Measurements from ENCODE around the gene GAREM1. TPM values are rescaled to one million over a fixed set of nuclear protein-coding genes. Genes with fewer than 3 reads are reported as not detected.

The GAREM1 gene
- total RNA-seq, 1 donor from 2014 or later = 8.7 TPM

DNA sequence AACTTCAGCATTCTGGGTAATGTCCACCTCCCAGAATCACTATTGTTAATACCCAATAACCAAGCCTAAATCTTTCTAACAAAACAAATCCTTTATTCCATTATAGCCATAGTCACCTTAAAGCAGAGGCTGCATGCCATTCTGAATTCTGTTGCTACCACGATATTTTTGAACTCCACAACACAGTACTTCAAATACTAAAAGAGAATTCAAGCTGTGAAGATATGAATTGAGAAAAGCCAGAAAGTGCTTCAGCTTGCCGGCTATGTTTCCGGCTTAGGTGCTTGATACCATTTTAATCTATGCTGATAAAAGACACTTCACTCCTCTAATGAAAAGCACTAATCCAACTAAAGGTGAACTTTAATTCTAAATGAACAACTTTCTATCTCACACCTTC is 41.3 kb downstream of the GAREM1 start:
- Mint-ChIP-seq H3K27ac (ENCODE audit: unreplicated experiment) (no peak overlapping the region), H3K9me3 (ENCODE audit: unreplicated experiment) (peaks cover 5% of the 10 kb centered on the region), H3K36me3 (ENCODE audit: unreplicated experiment) (no peaks in the 10 kb centered on the region), H3K27me3 (ENCODE audit: unreplicated experiment) (no peaks in the 10 kb centered on the region), H3K4me1 (ENCODE audit: low read depth, unreplicated experiment) (peaks cover 4% of the 10 kb centered on the region), H3K4me3 (ENCODE audit: unreplicated experiment) (no peak overlapping the region)
- TF ChIP-seq, protein P1, sequence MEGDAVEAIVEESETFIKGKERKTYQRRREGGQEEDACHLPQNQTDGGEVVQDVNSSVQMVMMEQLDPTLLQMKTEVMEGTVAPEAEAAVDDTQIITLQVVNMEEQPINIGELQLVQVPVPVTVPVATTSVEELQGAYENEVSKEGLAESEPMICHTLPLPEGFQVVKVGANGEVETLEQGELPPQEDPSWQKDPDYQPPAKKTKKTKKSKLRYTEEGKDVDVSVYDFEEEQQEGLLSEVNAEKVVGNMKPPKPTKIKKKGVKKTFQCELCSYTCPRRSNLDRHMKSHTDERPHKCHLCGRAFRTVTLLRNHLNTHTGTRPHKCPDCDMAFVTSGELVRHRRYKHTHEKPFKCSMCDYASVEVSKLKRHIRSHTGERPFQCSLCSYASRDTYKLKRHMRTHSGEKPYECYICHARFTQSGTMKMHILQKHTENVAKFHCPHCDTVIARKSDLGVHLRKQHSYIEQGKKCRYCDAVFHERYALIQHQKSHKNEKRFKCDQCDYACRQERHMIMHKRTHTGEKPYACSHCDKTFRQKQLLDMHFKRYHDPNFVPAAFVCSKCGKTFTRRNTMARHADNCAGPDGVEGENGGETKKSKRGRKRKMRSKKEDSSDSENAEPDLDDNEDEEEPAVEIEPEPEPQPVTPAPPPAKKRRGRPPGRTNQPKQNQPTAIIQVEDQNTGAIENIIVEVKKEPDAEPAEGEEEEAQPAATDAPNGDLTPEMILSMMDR (IDR thresholded peaks at IDR 0.05; ENCODE audit: partially characterized antibody, unreplicated experiment) = no peak
- DNase-seq = no peak

DNA sequence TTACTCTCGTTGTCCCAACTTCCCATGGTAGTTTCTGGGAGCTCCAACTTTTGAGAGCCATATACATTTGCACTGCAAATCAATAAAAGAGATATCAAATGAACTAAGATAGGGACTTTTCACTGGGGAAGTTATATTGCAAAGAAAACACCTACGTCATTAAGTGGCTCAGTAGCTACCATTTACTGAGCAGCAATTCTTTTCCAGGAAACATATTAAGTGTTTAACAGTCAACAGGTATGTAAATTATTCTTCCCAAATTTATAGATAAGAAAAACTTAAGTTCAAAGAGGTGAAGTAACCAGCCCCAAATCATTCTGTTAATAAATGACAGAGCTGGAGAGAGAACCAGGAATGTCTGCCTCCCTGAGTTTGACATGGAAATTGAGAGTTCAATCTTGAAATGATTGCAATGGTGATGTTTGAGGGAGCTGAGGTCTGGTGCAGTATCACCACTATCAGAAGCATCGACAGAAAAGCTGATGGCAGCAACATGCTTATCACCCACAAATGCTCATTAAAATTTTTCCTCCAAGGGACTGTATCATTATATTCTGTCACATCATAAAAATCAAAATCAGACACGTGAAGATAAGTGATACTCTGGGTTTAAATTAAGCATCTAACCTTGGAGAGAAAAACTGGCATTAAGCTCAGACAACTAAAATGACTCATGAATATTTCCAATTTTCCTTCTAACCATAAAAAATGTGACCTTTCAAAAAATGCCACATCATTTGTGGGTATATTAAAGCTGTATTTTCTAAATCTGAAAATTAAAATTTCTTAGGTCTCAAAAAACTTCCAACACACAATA is 43.4 kb downstream of the GAREM1 start:
- Mint-ChIP-seq H3K27ac (ENCODE audit: unreplicated experiment) (no peak overlapping the region), H3K9me3 (ENCODE audit: unreplicated experiment) (peaks cover 6% of the 10 kb centered on the region), H3K36me3 (ENCODE audit: unreplicated experiment) (no peaks in the 10 kb centered on the region), H3K4me3 (ENCODE audit: unreplicated experiment) (no peak overlapping the region), H3K4me1 (ENCODE audit: low read depth, unreplicated experiment) (peaks cover 6% of the 10 kb centered on the region), H3K27me3 (ENCODE audit: unreplicated experiment) (no peaks in the 10 kb centered on the region)
- no peak for DNase-seq
- TF ChIP-seq, protein P1 (IDR thresholded peaks at IDR 0.05; ENCODE audit: partially characterized antibody, unreplicated experiment) = no peak

DNA sequence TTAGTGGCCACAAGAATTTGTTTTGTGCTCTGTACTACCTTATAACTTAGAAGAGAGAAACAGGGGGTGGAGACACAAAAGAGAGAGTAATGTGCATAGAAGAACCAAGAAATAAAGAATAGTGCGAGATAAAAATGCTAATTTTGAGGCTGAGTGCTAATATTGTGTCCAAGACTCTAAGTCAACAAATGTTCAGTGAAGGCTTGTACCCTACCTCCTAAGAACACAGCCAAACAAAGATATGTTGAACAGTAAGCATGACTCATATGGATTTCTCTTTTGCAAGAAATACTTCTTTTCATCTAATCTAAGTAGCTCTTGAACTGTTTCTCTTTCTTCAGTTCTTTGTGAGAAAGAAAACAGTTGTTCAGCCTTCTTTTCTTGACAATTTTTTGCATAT is 45.2 kb downstream of the GAREM1 start:
- Mint-ChIP-seq H3K36me3 (ENCODE audit: unreplicated experiment) (no peaks in the 10 kb centered on the region), H3K27me3 (ENCODE audit: unreplicated experiment) (no peaks in the 10 kb centered on the region), H3K4me3 (ENCODE audit: unreplicated experiment) (no peak overlapping the region), H3K9me3 (ENCODE audit: unreplicated experiment) (peaks cover 4% of the 10 kb centered on the region), H3K27ac (ENCODE audit: unreplicated experiment) (no peak overlapping the region), H3K4me1 (ENCODE audit: low read depth, unreplicated experiment) (peaks cover 7% of the 10 kb centered on the region)
- no peak for DNase-seq
- TF ChIP-seq, protein P1 (IDR thresholded peaks at IDR 0.05; ENCODE audit: partially characterized antibody, unreplicated experiment) = no peak

DNA sequence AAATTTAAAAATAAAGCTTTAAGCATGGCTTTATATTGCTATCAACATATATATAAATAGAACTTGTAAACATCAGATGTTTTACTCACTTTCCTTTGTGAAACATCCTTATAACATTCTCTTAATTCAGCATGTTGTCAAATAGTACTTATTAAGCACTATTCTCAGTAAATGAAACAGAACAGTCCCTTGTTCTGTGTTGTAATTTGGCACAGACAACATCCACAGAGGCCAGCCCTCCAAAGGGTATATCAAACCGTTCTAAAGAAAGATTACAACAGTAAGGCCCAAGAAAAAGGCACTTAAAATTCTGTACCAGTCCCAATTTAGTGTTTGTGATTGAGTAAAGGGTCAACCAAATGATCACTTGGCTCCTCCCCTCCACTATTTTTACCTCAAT is 46.0 kb downstream of the GAREM1 start:
- DNase-seq = no peak
- Mint-ChIP-seq H3K4me1 (ENCODE audit: low read depth, unreplicated experiment) (peaks cover 7% of the 10 kb centered on the region), H3K36me3 (ENCODE audit: unreplicated experiment) (no peaks in the 10 kb centered on the region), H3K4me3 (ENCODE audit: unreplicated experiment) (no peak overlapping the region), H3K27me3 (ENCODE audit: unreplicated experiment) (no peaks in the 10 kb centered on the region), H3K27ac (ENCODE audit: unreplicated experiment) (no peak overlapping the region), H3K9me3 (ENCODE audit: unreplicated experiment) (peaks cover 1% of the 10 kb centered on the region)
- TF ChIP-seq, protein P1 (IDR thresholded peaks at IDR 0.05; ENCODE audit: partially characterized antibody, unreplicated experiment) = no peak

DNA sequence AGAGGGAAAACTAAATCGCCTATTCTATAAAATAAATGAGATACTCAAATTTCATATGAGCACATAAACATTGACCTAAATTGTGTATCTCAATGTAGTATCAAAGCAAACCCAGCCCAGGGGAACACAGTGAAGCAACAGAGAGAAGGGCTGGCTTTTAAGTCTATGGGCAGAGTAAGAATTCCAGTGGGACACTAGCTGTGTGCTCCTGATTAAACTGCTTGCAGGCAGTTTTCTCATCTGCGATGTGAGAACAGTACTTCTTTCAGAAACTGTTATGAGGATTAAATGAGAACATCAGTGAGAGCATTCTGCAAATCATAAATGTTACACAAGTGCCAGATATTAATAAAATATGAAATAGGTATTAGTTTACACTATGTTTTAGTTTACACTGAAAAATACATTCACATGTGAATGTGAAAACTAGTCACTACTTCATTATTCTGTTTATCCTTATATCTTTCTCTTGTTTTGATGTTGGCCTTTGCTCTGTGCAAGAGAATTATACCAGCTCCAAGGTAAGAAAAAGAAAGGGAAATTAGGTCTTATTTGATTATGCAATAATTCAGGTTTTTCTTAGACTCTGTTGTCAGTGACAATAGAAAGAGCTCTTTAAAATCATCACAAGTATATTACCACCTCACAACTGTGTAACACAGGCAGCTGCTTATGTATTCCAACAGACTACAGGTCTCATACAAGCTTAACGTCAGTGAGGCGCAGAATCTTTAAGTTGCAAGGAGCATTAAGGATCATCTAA is 47.5 kb downstream of the GAREM1 start:
- Mint-ChIP-seq H3K36me3 (ENCODE audit: unreplicated experiment) (no peaks in the 10 kb centered on the region), H3K27ac (ENCODE audit: unreplicated experiment) (no peak overlapping the region), H3K27me3 (ENCODE audit: unreplicated experiment) (no peaks in the 10 kb centered on the region), H3K9me3 (ENCODE audit: unreplicated experiment) (peaks cover 1% of the 10 kb centered on the region), H3K4me1 (ENCODE audit: low read depth, unreplicated experiment) (peaks cover 7% of the 10 kb centered on the region), H3K4me3 (ENCODE audit: unreplicated experiment) (no peak overlapping the region)
- DNase-seq = no peak
- TF ChIP-seq, protein P1 (IDR thresholded peaks at IDR 0.05; ENCODE audit: partially characterized antibody, unreplicated experiment) = no peak

Data from glutamatergic neuron (in vitro differentiated cells).